Spleen (tissue), 7 donors: Measurements from ENCODE around the gene KCNRG.

Experiments used
- CTCF ChIP-seq, 11 experiments: fragments of 200-600 bp in 7 of 11; fragments of 450-650 bp in 4 of 11; sonication (generic) in 4 of 11; IDR thresholded peaks in 8 of 11; conservative IDR thresholded peaks in 3 of 11; 1 replicate in 7 of 11; 2 replicates in 4 of 11; pipeline versions ENCODE4 v1.4.0 to v1.8.0; 2016 to 2021; ENCODE audit warnings: antibody characterized with exemption in 11 of 11, inconsistent platforms in 4 of 11, mild to moderate bottlenecking in 1 of 11
- POLR2A ChIP-seq, 3 donors: fragments of 450-650 bp; IDR thresholded peaks; one replicate each; pipeline ENCODE4 v1.5.1; 2017; ENCODE audit warnings: antibody characterized with exemption in 3 of 3, mild to moderate bottlenecking in 1 of 3
- POLR2AphosphoS5 ChIP-seq, 3 donors: sonication (generic); formaldehyde crosslinking; IDR thresholded peaks; one replicate each; pipeline ENCODE4 v1.5.1; 2017; ENCODE audit warnings: antibody characterized with exemption in 3 of 3
- donor health status: DM: no; HTN: no; CAD: no; lungs with moderate emphysema.
- donor health status: DM: no; HTN: no; CAD: no.
- donor health status: DM: no; HTN: no; CAD: no.

DNA sequence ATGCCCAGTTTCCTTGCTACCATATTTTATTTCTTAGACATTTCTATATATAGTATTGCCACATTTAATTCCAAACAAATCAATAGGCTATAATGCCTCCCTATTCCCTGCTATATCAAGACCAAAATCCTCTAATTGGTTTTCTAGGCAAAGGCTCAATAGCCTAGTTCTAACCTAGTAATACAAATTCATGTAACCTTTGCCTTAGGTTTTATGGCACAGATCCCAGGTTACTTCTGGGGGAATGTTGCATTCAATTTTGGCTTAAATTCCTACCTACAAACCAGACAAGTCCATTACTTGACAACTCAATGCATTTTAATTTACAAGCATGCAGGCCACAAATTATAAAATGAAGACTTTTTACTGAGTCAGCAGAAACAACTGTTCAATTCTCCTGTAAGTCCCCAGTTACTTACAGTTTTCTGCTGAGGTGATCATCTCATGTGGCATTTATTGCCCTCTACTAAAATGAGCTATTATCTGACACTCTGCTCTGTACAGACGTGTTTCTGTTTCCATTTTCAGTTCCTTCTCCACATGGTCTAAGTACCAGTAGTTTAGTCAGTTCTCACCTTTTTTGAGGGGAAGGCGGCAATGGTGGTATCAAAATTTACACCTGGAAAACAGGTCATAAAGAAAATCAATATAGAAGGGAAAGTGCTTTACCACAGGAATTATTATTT, 11.7 kb downstream of the KCNRG start:
- no peak for TF ChIP-seq POLR2A (IDR thresholded peaks at IDR 0.05)
- TF ChIP-seq POLR2AphosphoS5 (IDR thresholded peaks at IDR 0.05), result no peak
- no peak for TF ChIP-seq CTCF (IDR thresholded peaks at IDR 0.05 in 8 of 11, conservative IDR thresholded peaks at IDR 0.05 in 3 of 11)
